KOPT-K1 (cell line): Measurements from ENCODE around the gene KDM5A.
"Not testable (repeated sequence)": the region's sequence is repeated elsewhere in the genome, so short reads cannot be mapped to it uniquely, and the experiment has no call there.

ENCODE experiments used
- H3K27ac ChIP-seq: fragments of 200-600 bp; sonication (generic); 2 replicates; pipeline ENCODE4 v1.5.1; 2016; ENCODE audit warnings: antibody characterized with exemption, mild to moderate bottlenecking, low read depth, low read length; ENCODE audit not compliant: poor library complexity, severe bottlenecking
- H3K36me3 ChIP-seq: fragments of 200-600 bp; sonication (generic); 2 replicates; pipeline ENCODE4 v1.5.1; 2017; ENCODE audit warnings: antibody characterized with exemption, mild to moderate bottlenecking, low read length, moderate library complexity; ENCODE audit not compliant: insufficient read depth
- H3K9me3 ChIP-seq: fragments of 200-600 bp; sonication (generic); 2 replicates; pipeline ENCODE4 v1.5.1; 2017; ENCODE audit warnings: antibody characterized with exemption, low read length, mild to moderate bottlenecking; ENCODE audit not compliant: insufficient read depth, poor library complexity, severe bottlenecking

Gene KDM5A

DNA sequence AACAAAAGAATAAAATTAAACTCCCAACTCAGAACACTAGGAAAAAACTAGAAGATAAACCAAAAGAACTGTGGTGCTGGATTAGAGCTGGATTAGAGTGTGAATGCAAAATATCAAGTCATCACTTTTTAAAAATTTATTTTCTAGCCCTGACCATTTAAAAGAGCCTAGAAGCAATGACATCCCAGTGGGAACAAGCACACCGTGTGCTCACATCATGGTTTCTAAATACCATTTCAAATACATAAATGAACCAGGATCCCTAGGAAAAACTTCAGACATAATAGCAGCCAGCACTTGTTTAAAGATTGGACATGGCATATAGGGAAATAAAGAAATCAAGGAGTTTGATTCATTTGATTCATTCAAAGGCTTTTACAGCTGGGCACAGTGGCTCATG, 30.0 kb downstream of the KDM5A start:
- Histone ChIP-seq H3K9me3 (peaks cover 7% of the 10 kb centered on the region), H3K36me3 (peaks cover 100% of the 10 kb centered on the region), H3K27ac (no peak overlapping the region)

DNA sequence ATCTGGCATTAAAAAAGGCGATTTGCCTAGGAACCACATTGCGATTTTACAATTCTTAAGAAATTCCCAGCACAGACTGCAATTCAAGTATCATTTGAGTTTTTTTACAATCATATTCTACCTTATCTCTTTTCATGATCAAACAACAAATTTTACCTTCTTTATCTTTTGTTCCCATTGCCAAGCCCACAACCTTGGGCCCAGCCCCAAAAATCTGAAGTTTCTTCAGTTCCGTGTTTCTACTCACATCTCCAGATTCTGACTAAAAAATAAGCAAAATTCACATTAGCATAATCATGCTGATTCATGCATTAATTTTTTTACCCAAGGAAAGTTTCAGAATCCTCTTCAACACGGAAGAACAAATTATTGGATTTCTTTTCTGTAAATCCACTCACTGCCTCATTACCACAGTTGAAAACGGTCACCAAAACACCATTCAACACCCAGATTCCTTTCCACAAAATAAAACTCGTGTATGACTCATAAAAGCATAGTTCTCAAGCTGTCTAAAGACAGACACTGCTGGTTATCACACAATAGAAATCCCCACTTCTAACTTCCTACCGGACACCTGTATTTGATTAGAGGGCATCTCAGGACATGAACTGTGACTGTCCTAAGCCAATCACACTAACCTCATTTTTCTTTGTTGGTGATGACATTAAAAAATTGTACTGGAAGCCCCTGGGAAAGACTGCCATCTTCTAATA, 32.7 kb downstream of the KDM5A start:
- Histone ChIP-seq H3K36me3 (peaks cover 99% of the 10 kb centered on the region), H3K9me3 (peaks cover 7% of the 10 kb centered on the region), H3K27ac (no peak overlapping the region)

DNA sequence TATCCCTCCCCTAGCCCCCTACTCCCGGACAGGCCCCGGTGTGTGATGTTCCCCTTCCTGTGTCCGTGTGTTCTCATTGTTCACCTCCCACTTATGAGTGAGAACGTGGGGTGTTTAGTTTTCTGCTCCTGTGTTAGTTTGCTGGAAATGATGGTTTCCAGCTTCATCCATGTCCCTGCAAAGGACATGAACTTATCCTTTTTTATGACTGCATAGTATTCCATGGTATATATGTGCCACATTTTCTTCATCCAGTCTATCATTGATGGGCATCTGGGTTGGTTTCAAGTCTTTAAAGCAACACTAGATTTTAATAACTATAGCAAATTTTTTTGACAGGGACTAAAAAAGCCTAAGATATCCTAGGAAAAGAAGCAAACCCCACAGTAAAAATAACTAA, 37.9 kb downstream of the KDM5A start:
- not testable (repeated sequence) for H3K9me3 ChIP-seq, H3K27ac ChIP-seq
- peaks cover 80% of the 10 kb centered on the region for H3K36me3 ChIP-seq

DNA sequence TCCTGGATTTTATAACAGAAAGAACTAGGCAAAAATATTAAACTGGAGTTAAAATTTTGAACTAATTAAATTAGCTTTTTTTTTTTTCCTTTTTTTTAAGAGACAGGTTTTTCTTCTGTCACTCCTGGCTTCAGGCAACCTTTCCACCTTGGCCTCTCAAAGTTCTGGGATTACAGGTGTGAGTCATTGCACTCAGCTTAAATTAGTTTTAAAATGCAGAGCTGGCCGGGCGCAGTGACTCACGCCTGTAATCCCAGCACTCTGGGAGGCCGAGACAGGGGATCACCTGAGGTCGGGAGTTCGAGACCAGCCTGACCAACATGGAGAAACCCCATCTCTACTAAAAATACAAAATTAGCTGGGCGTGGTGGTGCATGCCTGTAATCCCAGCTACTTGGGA, 39.5 kb downstream of the KDM5A start:
- H3K36me3 ChIP-seq: peaks cover 70% of the 10 kb centered on the region
- not testable (repeated sequence) for H3K27ac ChIP-seq, H3K9me3 ChIP-seq

DNA sequence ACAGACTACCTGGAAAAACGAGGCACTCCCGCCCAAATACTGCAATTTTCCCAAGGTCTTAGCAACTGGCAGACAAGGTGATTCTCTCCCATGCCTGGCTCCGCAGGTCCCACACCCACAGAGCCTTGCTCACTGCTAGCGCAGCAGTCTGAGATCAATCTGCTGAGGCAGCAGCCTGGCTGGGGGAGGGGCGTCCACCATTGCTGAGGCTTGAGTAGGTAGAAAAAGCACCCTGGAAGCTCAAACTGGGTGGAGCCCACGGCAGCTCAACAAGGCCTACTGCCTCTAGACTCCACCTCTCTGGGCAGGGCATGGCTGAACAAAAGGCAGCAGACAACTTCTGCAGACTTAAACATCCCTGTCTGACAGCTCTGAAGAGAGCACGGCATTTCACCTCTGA, 46.1 kb downstream of the KDM5A start:
- not testable (repeated sequence) for H3K27ac ChIP-seq, H3K9me3 ChIP-seq
- H3K36me3 ChIP-seq: peaks cover 69% of the 10 kb centered on the region

DNA sequence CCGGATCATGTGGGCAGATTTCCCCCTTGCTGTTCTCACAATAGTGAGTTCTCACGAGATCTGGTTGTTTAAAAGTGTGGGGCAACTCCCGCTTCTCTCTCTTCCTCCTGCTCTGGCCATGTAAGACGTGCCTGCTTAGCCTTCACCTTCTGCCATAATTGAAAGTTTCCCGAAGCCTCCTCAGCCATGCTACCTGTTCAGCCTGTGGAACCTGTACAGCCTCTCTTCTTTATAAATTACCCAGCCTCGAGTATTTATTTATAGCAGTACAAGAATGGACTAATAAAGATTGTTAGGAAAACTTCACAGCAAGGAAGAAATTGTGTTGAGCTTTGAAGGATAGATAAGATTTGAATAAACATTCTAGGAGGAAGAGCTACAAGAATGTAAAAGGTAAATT, 52.1 kb downstream of the KDM5A start:
- H3K27ac ChIP-seq: no peak overlapping the region
- no peaks in the 10 kb centered on the region for H3K9me3 ChIP-seq
- peaks cover 97% of the 10 kb centered on the region for H3K36me3 ChIP-seq

DNA sequence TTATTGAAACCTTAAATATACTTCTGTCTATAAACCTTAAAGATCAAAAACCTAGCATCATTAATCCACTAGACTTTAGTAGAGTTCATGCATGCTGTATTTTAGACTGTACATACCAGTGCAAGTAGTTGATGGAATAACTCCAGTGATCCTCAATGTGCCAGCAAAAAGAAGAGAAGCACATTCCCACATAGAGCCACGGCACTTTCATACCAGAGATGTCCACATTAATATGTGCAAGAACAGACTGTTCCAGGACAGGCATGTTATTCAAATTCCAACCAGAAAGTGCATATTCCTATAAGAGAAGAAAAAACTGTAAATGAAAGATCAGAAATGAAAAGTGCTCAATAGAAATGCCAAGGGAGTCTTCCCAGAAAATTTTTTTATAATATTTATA, 55.0 kb downstream of the KDM5A start:
- H3K27ac ChIP-seq: no peak overlapping the region
- H3K9me3 ChIP-seq: no peaks in the 10 kb centered on the region
- H3K36me3 ChIP-seq: peaks cover 93% of the 10 kb centered on the region

DNA sequence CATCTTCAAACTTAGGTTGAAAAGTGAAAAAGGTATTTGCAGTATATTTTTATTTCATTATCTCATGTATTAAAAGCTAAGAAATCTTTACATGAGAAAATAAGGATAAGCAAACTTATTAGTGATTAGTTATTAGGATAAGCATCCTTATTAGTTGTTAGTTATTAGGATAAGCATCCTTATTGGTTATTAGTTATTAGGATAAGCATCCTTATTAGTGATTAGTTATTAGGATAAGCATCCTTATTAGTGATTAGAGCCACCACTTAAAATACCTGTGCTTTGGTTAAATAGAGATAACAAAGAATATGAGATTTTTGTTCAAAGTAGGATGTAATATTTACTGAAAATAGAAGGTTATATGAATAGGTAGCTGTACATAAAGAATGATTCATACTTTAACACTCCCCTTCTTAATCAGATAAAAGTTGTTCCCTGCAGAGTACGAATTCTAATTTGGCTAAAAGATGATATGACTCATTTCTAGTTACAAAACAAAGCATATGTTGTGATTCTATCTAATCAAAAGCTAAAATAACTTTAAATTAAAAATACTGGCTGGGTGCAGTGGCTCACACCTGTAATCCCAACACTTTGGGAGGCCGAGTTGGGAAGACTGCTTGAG, 56.4 kb downstream of the KDM5A start:
- peaks cover 93% of the 10 kb centered on the region for H3K36me3 ChIP-seq

DNA sequence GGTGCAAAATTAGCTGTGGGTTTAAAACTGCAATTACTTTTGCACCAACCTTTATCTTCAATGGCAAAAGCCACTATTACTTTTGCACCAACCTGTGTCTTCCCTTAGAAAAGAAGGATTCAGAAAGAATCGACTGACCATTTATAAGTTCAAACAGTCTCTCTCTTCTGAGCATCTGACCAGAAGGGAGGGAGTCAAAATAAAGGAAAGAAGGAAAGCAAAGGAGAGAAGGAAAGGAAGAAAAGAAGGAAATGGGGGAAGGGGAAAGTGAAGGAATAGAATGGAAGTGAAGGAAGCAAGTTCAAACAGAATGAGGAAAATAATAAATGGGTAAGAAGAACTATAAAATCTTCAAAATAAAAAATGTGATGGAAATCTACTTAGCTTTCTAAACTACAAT, 57.8 kb downstream of the KDM5A start:
- Histone ChIP-seq H3K36me3 (peaks cover 95% of the 10 kb centered on the region), H3K9me3 (no peaks in the 10 kb centered on the region), H3K27ac (no peak overlapping the region)

More for the DNA sequence above, 56.4 kb downstream of the KDM5A start:
- H3K27ac ChIP-seq: no peak overlapping the region
- H3K9me3 ChIP-seq: no peaks in the 10 kb centered on the region

DNA sequence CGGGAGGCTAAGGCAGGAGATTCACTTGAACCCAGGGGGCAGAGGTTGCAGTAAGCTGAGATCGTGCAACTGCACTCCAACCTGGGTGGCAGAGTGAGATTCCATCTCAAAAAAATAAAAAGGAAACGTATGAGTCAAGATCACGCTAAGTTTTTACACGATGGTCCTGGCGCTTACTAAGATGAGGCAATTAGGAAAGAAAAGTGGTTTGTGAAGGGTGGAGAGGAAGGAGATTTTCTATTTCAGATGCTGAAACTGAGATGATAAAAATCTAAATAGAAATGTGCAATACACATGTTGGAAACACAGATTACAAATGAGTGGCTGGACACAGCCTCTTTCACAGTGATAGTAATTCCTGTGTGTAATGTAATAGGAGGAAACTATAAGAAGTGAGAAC, 63.2 kb downstream of the KDM5A start:
- Histone ChIP-seq H3K27ac (no peak overlapping the region), H3K36me3 (peaks cover 95% of the 10 kb centered on the region), H3K9me3 (no peaks in the 10 kb centered on the region)

DNA sequence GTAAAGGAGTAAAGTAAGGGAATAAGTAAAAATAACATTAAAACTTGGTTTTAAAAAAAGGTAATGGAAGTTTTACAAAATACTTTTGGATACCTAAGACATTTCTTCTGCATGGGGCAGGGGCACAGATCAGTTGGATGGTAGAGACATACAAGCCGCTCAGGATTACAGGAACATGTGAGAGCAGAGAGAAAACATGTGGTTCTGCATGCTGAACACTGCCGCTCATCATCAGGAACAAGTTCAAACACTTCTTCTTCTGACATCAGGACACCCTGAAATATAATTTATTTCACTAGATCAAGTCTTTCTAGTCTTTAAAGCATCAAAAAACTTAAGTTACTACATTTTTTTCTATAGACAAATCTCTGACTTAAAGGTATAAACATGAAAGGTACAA, 65.6 kb downstream of the KDM5A start:
- Histone ChIP-seq H3K36me3 (peaks cover 99% of the 10 kb centered on the region), H3K9me3 (no peaks in the 10 kb centered on the region), H3K27ac (no peak overlapping the region)

DNA sequence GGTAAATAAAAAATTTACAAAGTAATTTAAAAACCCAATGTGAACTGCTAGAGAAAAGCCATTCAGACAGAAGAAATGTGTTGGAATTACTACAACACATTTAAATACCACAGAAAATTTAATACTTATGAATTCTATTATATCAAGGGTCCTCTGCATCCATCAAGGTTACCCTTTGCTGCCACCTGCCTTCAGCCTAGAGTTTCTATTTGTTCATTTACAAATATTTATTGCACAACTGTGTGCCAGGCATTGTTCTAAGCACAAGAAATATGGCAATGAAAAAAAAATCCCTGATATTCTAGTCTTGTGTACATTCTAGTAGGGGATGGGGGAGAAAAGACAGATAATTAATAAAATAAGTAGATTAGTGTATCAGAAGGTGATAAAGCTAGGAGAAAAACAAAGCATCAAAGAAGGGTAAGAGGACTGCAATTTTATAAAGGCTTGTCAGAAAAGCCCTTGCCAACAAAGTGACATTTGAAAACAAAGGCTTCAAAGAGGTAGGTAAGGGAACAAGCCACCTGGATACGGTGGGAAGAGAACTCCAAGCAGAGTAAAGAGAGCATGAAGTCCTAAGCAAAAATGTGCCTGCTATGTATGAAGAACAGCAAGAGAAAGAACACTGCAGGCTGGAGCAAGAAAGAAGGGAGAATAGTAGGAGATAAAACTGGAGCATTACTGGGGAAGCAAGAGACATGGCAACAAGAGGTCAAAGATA, 67.4 kb downstream of the KDM5A start:
- Histone ChIP-seq H3K9me3 (no peaks in the 10 kb centered on the region), H3K36me3 (peaks cover 100% of the 10 kb centered on the region), H3K27ac (no peak overlapping the region)

DNA sequence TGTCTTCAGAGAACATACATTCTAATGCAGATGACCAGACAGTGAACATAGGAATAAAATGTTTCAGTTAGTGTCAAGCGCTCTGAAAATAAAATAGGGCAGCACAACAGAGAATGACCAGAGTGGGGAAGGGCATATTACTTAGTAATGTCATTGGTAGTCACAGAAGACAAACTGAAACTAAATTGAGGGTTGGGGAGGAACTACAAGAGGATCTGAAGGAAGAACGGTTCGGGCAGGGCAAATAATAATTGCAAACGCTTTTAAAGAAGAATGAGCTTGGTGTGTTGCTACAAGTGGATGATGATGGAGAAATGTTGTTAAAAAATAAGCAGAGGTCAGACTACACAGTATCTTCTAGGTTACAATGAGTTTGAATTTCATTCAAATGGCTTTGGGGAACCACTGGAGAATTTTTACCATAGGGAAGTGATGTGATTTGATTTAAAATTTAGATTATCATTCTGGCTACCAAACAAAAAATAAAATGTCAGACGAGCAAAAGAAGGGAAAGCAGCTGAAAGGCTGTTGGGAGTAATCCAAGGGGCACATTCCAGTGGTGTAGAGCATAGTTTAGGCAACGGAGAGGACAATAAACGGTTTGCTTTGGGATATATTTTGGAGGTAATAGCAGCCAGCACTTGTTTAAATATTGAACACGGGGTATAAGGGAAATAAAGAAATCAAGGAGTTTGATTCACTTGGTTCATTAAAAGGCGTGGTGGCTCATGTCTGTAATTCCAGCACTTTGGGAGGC, 70.2 kb downstream of the KDM5A start:
- Histone ChIP-seq H3K9me3 (no peaks in the 10 kb centered on the region), H3K36me3 (peaks cover 100% of the 10 kb centered on the region), H3K27ac (no peak overlapping the region)

DNA sequence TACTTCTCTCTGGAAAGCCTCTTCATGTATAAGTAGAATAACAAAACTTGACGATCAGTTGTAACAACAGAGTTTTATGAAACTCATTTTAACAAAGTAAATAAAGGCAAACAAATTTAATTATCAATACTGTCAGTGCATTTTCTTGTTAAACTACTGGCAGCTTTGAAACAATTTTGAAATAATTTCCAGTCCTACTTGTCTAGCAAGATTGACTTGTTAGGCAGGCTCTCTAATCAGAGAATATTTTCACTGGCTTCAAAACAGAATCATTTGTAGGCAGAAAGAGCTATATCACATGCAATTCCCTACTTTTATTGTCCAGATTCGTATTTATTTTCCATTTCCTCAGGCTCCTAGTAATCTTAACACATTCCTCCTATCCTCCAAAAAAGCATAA, 80.6 kb downstream of the KDM5A start:
- Histone ChIP-seq H3K36me3 (peaks cover 100% of the 10 kb centered on the region), H3K27ac (no peak overlapping the region)

DNA sequence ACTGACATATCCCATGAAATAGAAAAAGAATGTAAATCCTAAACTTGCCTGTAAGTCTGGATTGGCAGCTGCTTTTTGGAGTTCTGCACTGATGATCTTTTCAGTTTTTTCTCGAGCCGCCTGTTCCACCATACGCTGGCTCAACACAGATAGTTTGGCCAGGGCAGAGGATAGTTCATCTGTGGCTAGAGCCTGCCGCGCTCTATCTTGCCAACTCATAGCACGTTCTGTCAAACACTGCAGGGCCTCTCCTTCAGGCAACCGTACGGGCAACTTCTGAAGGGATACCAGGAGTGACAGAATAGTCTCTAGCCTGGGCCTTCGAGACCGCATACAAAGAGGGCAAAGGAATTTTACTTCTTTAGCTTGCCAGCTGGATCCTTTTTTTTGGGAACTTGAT, 81.7 kb downstream of the KDM5A start:
- peaks cover 99% of the 10 kb centered on the region for H3K36me3 ChIP-seq
- no peak overlapping the region for H3K27ac ChIP-seq
- no peaks in the 10 kb centered on the region for H3K9me3 ChIP-seq

More for the DNA sequence above, 80.6 kb downstream of the KDM5A start:
- no peaks in the 10 kb centered on the region for H3K9me3 ChIP-seq
